RWPE2 (cell line): ENCODE data around the gene MCTP2.
A peak's percentile ranks its signal among the peaks of the same experiment; 100 is the strongest.
"Not testable (repeated sequence)": the region's sequence is repeated elsewhere in the genome, so short reads cannot be mapped to it uniquely, and the experiment has no call there.

Experiments
- ATAC-seq: fragments of 200-7000 bp; cut with Tn5 transposase; 3 replicates; pipeline ENCODE4 v1.9.1; 2021; ENCODE audit warnings: low read depth
- DNase-seq: peaks from one replicate; pipeline ENCODE4 v3.0.0-alpha.2; 2020; ENCODE audit warnings: low spot score
- H3K27ac ChIP-seq: fragments of 450-650 bp; 2 replicates; pipeline ENCODE4 v1.5.1; 2017; ENCODE audit warnings: mild to moderate bottlenecking; ENCODE audit not compliant: poor library complexity, severe bottlenecking
- H3K27me3 ChIP-seq: fragments of 250-450 bp; sonication (Bioruptor Pico); 2 replicates; pipeline ENCODE4 v1.5.1; 2021; ENCODE audit warnings: mild to moderate bottlenecking, moderate library complexity; ENCODE audit not compliant: insufficient read depth, poor library complexity, severe bottlenecking
- H3K36me3 ChIP-seq: fragments of 250-450 bp; sonication (Bioruptor Pico); 2 replicates; pipeline ENCODE4 v1.5.1; 2020; ENCODE audit warnings: low read depth, mild to moderate bottlenecking, moderate library complexity
- H3K4me1 ChIP-seq: fragments of 250-450 bp; sonication (Bioruptor Pico); 2 replicates; pipeline ENCODE4 v1.5.1; 2021; ENCODE audit warnings: mild to moderate bottlenecking, moderate library complexity; ENCODE audit not compliant: insufficient read depth, poor library complexity, severe bottlenecking
- H3K4me3 ChIP-seq: fragments of 250-450 bp; sonication (Bioruptor Pico); 2 replicates; pipeline ENCODE4 v1.5.1; 2021; ENCODE audit warnings: mild to moderate bottlenecking, moderate library complexity; ENCODE audit not compliant: severe bottlenecking
- H3K9me3 ChIP-seq: fragments of 250-450 bp; sonication (Bioruptor Pico); 2 replicates; pipeline ENCODE4 v1.5.1; 2021; ENCODE audit warnings: mild to moderate bottlenecking, moderate library complexity; ENCODE audit not compliant: severe bottlenecking
- CTCF ChIP-seq: fragments of 450-650 bp; IDR thresholded peaks from one replicate; pipeline ENCODE4 v1.5.1; 2017; ENCODE audit warnings: mild to moderate bottlenecking, moderate library complexity; ENCODE audit not compliant: poor library complexity, severe bottlenecking

Gene MCTP2

GRCh38 chr15:94493176-94493575, 261.8 kb downstream of the MCTP2 start:
- Histone ChIP-seq H3K27me3 (no peaks in the 10 kb centered on the region), H3K4me1 (peaks cover 32% of the 10 kb centered on the region), H3K9me3 (no peaks in the 10 kb centered on the region), H3K4me3 (no peak overlapping the region), H3K36me3 (no peaks in the 10 kb centered on the region), H3K27ac (peak overlapping the region; percentile 72)
- peak; percentile 28 for ATAC-seq
- no peak for DNase-seq
- TF ChIP-seq CTCF: no peak

- not testable (repeated sequence) for DNase-seq, H3K4me3 ChIP-seq, H3K36me3 ChIP-seq, H3K9me3 ChIP-seq, H3K27me3 ChIP-seq
- peak; percentile 24; the same call in 2 of the 3 replicates for ATAC-seq
- Histone ChIP-seq H3K27ac (peak overlapping the region; percentile 72), H3K4me1 (peaks cover 30% of the 10 kb centered on the region)
Measured at GRCh38 chr15:94493586-94493985, 262.2 kb downstream of the MCTP2 start.

- peak overlapping the region; percentile 72 for H3K27ac ChIP-seq
- H3K36me3 ChIP-seq: no peaks in the 10 kb centered on the region
- ATAC-seq (peak; percentile 94), DNase-seq (no peak)
- H3K4me3 ChIP-seq: no peak overlapping the region
- no peaks in the 10 kb centered on the region for H3K9me3 ChIP-seq
- peaks cover 30% of the 10 kb centered on the region for H3K4me1 ChIP-seq
- no peak for TF ChIP-seq CTCF
- no peaks in the 10 kb centered on the region for H3K27me3 ChIP-seq
Measured at GRCh38 chr15:94494732-94495131, 263.4 kb downstream of the MCTP2 start.

- H3K9me3 ChIP-seq: peaks cover 4% of the 10 kb centered on the region
- no peak for ATAC-seq
- H3K36me3 ChIP-seq: no peaks in the 10 kb centered on the region
- TF ChIP-seq CTCF: no peak
- no peak overlapping the region for H3K4me3 ChIP-seq
- H3K27me3 ChIP-seq: no peaks in the 10 kb centered on the region
- no peak overlapping the region for H3K27ac ChIP-seq
- no peak for DNase-seq
- no peaks in the 10 kb centered on the region for H3K4me1 ChIP-seq
Measured at GRCh38 chr15:94503293-94503692, 271.9 kb downstream of the MCTP2 start.

- DNase-seq: no peak
- no peak overlapping the region for H3K4me3 ChIP-seq
- no peak for TF ChIP-seq CTCF
- H3K27ac ChIP-seq: no peak overlapping the region
- H3K36me3 ChIP-seq: no peaks in the 10 kb centered on the region
- ATAC-seq: no peak
- H3K4me1 ChIP-seq: no peaks in the 10 kb centered on the region
- no peaks in the 10 kb centered on the region for H3K9me3 ChIP-seq
- H3K27me3 ChIP-seq: no peaks in the 10 kb centered on the region
Measured at GRCh38 chr15:94509259-94509658, 277.9 kb downstream of the MCTP2 start.

GRCh38 chr15:94522125-94522524, 290.8 kb downstream of the MCTP2 start:
- no peak for TF ChIP-seq CTCF
- ATAC-seq: no peak

More at GRCh38 chr15:94522125-94522524, 290.8 kb downstream of the MCTP2 start:
- DNase-seq: no peak
- H3K9me3 ChIP-seq: no peaks in the 10 kb centered on the region
- H3K27me3 ChIP-seq: no peaks in the 10 kb centered on the region
- peaks cover 9% of the 10 kb centered on the region for H3K4me1 ChIP-seq
- no peak overlapping the region for H3K4me3 ChIP-seq
- no peak overlapping the region for H3K27ac ChIP-seq
- H3K36me3 ChIP-seq: no peaks in the 10 kb centered on the region
